Measurements from ENCODE around the gene GRB10. TPM values are rescaled to one million over a fixed set of nuclear protein-coding genes. Genes with fewer than 3 reads are reported as not detected.
A peak's percentile ranks its signal among the peaks of the same experiment; 100 is the strongest.

Gene GRB10
- polyA plus RNA-seq, 3 donors = 1.3 to 3.1 (median 1.5) TPM

DNA sequence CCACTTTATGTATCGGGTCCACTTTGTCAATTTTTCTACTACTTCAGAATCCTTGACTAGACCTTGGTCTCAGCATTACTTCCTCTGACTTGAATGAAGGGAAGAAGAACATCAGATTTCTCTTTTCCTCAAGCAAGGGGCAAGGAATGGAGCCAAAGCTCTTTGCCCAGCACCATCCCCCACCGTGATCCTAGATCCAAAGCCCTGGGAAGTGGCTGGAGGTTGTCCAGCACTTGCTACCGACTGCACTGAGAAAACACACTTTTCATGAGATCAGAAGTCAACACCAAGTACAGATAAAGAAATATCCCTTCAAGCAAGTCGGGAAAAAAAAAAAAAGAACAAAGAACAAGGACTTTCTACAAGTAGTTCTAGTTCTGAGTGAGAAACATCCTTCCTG is 115.4 kb downstream of the GRB10 start:
- WGBS (ENCODE audit: insufficient coverage) = 100% methylated on average over 1 of the region's 4 CpGs
- Histone ChIP-seq H3K9ac (ENCODE audit: insufficient read depth, low read length, poor library complexity, severe bottlenecking) (no peak overlapping the region), H2AFZ (ENCODE audit: insufficient read depth, low read depth, low read length, poor library complexity, severe bottlenecking) (no peak overlapping the region), H3K27me3 (ENCODE audit: control insufficient read depth in 2 of 2, insufficient read depth in 2 of 2, low read length in 2 of 2) (no peaks in the 10 kb centered on the region), H3K4me1 (ENCODE audit: control insufficient read depth in 1 of 2, insufficient read depth in 2 of 2, low read length in 2 of 2) (peaks cover 16 to 31% of the 10 kb centered on the region in 2 donors), H3K36me3 (replicated peaks in 1 of 2; ENCODE audit: control insufficient read depth in 1 of 2, insufficient read depth in 2 of 2, low read length in 2 of 2) (no peaks in the 10 kb centered on the region), H3K79me2 (ENCODE audit: insufficient read depth, low read length) (no peaks in the 10 kb centered on the region), H3K4me2 (replicated peaks; ENCODE audit: extremely low read depth, low read length, poor library complexity, severe bottlenecking) (no peak overlapping the region), H4K20me1 (ENCODE audit: insufficient read depth, low read length) (no peaks in the 10 kb centered on the region), H3K27ac (ENCODE audit: low read depth in 1 of 2, low read length in 2 of 2) (no peak overlapping the region), H3K4me3 (replicated peaks in 1 of 3; ENCODE audit: low read depth in 2 of 3, low read length in 3 of 3) (no peak overlapping the region), H3K9me3 (replicated peaks in 1 of 2; ENCODE audit: control insufficient read depth in 1 of 2, insufficient read depth in 1 of 2, low read length in 2 of 2) (no peaks in the 10 kb centered on the region)
- H3K27me3 Mint-ChIP-seq (ENCODE audit: low read depth in 3 of 3) = peaks cover 0 to 1% (median 0%) of the 10 kb centered on the region in 3 donors
- DNase-seq = no peak
- TF ChIP-seq, protein P1, sequence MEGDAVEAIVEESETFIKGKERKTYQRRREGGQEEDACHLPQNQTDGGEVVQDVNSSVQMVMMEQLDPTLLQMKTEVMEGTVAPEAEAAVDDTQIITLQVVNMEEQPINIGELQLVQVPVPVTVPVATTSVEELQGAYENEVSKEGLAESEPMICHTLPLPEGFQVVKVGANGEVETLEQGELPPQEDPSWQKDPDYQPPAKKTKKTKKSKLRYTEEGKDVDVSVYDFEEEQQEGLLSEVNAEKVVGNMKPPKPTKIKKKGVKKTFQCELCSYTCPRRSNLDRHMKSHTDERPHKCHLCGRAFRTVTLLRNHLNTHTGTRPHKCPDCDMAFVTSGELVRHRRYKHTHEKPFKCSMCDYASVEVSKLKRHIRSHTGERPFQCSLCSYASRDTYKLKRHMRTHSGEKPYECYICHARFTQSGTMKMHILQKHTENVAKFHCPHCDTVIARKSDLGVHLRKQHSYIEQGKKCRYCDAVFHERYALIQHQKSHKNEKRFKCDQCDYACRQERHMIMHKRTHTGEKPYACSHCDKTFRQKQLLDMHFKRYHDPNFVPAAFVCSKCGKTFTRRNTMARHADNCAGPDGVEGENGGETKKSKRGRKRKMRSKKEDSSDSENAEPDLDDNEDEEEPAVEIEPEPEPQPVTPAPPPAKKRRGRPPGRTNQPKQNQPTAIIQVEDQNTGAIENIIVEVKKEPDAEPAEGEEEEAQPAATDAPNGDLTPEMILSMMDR (IDR thresholded peaks at IDR 0.05) = no peak
- H3K9me3 Mint-ChIP-seq = peaks cover 0 to 3% (median 0%) of the 10 kb centered on the region in 7 donors
- peaks cover 9 to 11% of the 10 kb centered on the region in 2 donors for H3K36me3 Mint-ChIP-seq
- peak overlapping the region in 1 of 7 donors; percentile 3 for H3K27ac Mint-ChIP-seq
- H3K4me1 Mint-ChIP-seq = peaks cover 31% of the 10 kb centered on the region
- intact Hi-C loops (cut with micrococcal nuclease) = no loop called here
- no peak overlapping the region for H3K4me3 Mint-ChIP-seq

DNA sequence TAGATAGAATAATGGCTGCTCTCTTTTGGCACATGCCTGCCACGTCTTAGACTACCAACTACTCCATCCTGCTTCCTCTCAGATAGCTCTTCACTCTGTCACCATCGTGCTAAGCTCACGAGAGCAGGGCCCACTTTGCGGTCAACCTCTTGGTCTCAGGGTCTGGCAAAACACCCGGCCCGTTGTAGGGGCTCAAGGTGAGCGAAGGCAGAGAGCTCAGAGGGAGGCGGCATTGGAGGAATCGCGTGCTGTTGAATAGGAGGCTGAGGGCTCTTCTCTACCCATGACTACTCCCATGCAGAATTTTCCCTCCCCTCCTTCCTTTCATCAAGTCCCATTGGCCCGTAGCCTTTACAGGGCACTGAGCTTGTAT is 116.6 kb downstream of the GRB10 start:
- H3K27ac Mint-ChIP-seq = no peak overlapping the region
- H2AFZ ChIP-seq (ENCODE audit: insufficient read depth, low read depth, low read length, poor library complexity, severe bottlenecking) = no peak overlapping the region

More for the DNA sequence above, 116.6 kb downstream of the GRB10 start:
- intact Hi-C loops (cut with micrococcal nuclease) = no loop called here
- Mint-ChIP-seq H3K4me1 (peaks cover 43% of the 10 kb centered on the region), H3K9me3 (peaks cover 0 to 3% (median 0%) of the 10 kb centered on the region in 7 donors), H3K4me3 (no peak overlapping the region), H3K36me3 (peaks cover 9 to 11% of the 10 kb centered on the region in 2 donors), H3K27me3 (ENCODE audit: low read depth in 3 of 3) (no peaks in the 10 kb centered on the region)
- Histone ChIP-seq H4K20me1 (ENCODE audit: insufficient read depth, low read length) (no peaks in the 10 kb centered on the region), H3K4me2 (replicated peaks; ENCODE audit: extremely low read depth, low read length, poor library complexity, severe bottlenecking) (no peak overlapping the region), H3K9me3 (replicated peaks in 1 of 2; ENCODE audit: control insufficient read depth in 1 of 2, insufficient read depth in 1 of 2, low read length in 2 of 2) (no peaks in the 10 kb centered on the region), H3K27ac (ENCODE audit: low read depth in 1 of 2, low read length in 2 of 2) (no peak overlapping the region), H3K27me3 (ENCODE audit: control insufficient read depth in 2 of 2, insufficient read depth in 2 of 2, low read length in 2 of 2) (no peaks in the 10 kb centered on the region), H3K36me3 (replicated peaks in 1 of 2; ENCODE audit: control insufficient read depth in 1 of 2, insufficient read depth in 2 of 2, low read length in 2 of 2) (no peaks in the 10 kb centered on the region), H3K79me2 (ENCODE audit: insufficient read depth, low read length) (no peaks in the 10 kb centered on the region), H3K4me1 (ENCODE audit: control insufficient read depth in 1 of 2, insufficient read depth in 2 of 2, low read length in 2 of 2) (peaks cover 29 to 43% of the 10 kb centered on the region in 2 donors), H3K9ac (ENCODE audit: insufficient read depth, low read length, poor library complexity, severe bottlenecking) (no peak overlapping the region), H3K4me3 (replicated peaks in 1 of 3; ENCODE audit: low read depth in 2 of 3, low read length in 3 of 3) (no peak overlapping the region)
- TF ChIP-seq, protein P1 (IDR thresholded peaks at IDR 0.05) = no peak
- no peak for DNase-seq
- WGBS (ENCODE audit: insufficient coverage) = 91% methylated on average over 8 of the region's 11 CpGs

Measured in CD14-positive monocyte (primary cell).